Measurements from ENCODE around the gene MLH3.

Gene MLH3

DNA sequence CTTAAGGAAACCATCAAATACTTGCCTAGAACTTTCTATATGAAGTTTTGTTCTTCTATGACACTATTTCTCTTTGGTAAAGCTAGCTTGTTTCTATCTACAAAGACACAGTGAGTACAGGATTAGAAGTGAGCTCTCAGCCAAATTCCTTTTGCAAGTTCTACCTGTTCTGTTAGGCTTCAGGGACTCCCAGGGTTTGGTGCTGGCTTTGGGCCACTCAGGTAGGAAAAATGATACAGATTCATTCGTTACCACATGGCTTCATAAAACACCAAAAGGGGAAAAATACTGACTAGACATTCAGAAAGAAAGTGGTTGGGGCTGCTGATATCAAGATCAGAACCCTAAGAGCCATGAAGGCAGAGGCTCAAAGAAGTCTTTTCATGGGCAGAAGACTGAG is 32.0 kb upstream of the MLH3 start:
- CTCF ChIA-PET, result interaction anchor here (0.6 to 2.1 kb wide), 5 partner anchors 129 to 321 kb away, joined by 3 to 11 read pairs (median 3); no protein-coding TSS in a partner anchor
- TF ChIP-seq, protein P1, sequence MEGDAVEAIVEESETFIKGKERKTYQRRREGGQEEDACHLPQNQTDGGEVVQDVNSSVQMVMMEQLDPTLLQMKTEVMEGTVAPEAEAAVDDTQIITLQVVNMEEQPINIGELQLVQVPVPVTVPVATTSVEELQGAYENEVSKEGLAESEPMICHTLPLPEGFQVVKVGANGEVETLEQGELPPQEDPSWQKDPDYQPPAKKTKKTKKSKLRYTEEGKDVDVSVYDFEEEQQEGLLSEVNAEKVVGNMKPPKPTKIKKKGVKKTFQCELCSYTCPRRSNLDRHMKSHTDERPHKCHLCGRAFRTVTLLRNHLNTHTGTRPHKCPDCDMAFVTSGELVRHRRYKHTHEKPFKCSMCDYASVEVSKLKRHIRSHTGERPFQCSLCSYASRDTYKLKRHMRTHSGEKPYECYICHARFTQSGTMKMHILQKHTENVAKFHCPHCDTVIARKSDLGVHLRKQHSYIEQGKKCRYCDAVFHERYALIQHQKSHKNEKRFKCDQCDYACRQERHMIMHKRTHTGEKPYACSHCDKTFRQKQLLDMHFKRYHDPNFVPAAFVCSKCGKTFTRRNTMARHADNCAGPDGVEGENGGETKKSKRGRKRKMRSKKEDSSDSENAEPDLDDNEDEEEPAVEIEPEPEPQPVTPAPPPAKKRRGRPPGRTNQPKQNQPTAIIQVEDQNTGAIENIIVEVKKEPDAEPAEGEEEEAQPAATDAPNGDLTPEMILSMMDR (IDR thresholded peaks at IDR 0.05; ENCODE audit: control extremely low read depth, extremely low read depth, low read depth, missing control alignments), result no peak
- POLR2A ChIA-PET, result no interaction called here
- DNase-seq (ENCODE audit: extremely low spot score), result no peak

DNA sequence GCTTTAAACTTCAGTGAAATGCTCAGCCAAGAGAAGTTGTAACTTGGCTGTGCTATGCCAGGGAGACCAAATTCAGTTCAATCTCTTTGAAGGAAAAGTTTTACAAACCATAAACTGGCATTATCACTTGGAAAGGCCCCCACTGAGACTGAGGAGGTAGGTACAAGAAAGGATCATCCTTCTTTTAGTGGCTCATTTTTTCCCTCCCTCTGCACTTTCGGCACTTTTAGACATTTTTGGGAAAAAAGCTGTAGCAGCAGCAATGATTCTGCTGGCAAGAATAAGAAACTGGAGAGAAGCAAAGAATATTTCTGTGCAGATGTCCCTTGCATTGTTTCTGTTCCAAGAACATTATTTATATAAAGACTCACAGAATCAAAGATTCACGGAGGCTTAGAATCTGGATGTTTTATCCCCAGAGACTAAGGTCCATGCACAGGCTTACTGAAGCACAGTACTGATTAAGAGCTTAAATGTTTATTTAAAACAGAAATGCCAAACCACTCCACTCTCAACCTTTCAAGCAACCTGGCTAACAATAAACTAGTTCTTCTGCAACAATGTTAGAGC is 30.5 kb upstream of the MLH3 start:
- no peak for DNase-seq (ENCODE audit: extremely low spot score)
- TF ChIP-seq, protein P1 (IDR thresholded peaks at IDR 0.05; ENCODE audit: control extremely low read depth, extremely low read depth, low read depth, missing control alignments), result no peak
- ChIA-PET POLR2A (no interaction called here), CTCF (interaction anchor here (1.0 to 1.2 kb wide), 3 partner anchors 11 to 175 kb away, joined by 3 read pairs; no protein-coding TSS in a partner anchor)

DNA sequence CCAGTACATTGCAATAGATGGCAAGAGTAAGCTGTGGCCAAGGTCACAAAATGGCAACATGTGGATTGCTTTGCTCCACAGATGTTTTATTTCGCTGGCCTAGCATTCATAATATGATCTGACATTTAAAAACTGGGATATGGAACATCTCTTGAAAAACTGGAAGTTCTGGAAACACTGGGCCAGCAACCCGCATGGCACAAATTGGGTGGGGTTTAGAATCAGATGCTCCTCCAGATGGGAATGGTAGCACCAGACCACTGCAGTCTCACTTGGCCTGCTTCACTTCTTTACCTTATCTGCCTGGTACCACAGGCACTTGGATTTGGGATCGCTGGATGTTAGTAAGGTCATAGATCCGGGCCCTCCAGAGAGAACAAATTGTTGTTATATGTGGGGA is 28.3 kb upstream of the MLH3 start:
- ChIA-PET CTCF (interaction anchor here (0.6 to 4.2 kb wide), 2 partner anchors 9 to 135 kb away, joined by 3 to 23 read pairs; no protein-coding TSS in a partner anchor), POLR2A (no interaction called here)
- TF ChIP-seq, protein P1 (IDR thresholded peaks at IDR 0.05; ENCODE audit: control extremely low read depth, extremely low read depth, low read depth, missing control alignments), result no peak
- DNase-seq (ENCODE audit: extremely low spot score), result no peak

DNA sequence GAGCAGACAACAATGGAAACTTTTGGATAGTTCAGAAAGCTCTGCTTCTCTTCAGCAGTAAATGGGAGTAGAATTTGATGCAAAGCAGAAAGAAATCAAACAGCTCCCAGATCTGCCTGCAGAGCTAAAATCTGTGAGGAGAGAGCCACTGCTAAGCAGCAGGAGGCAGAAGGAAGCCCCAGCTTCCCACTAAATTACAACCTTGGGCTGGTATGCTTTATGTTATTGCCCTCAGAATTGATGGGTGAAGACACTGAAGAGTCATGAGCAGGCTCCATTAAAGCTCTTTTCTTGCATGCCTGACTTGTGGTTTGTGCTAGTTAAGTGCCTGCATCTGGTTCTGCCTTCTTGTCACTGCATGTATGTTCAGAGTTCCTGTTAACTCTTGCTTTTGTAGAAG is 26.5 kb upstream of the MLH3 start:
- CTCF ChIA-PET, result interaction anchor here (1.1 to 4.2 kb wide), 3 partner anchors 9 to 14 kb away, joined by 3 to 23 read pairs (median 3); no protein-coding TSS in a partner anchor
- POLR2A ChIA-PET, result no interaction called here
- DNase-seq (ENCODE audit: extremely low spot score), result no peak
- TF ChIP-seq, protein P1 (IDR thresholded peaks at IDR 0.05; ENCODE audit: control extremely low read depth, extremely low read depth, low read depth, missing control alignments), result no peak

DNA sequence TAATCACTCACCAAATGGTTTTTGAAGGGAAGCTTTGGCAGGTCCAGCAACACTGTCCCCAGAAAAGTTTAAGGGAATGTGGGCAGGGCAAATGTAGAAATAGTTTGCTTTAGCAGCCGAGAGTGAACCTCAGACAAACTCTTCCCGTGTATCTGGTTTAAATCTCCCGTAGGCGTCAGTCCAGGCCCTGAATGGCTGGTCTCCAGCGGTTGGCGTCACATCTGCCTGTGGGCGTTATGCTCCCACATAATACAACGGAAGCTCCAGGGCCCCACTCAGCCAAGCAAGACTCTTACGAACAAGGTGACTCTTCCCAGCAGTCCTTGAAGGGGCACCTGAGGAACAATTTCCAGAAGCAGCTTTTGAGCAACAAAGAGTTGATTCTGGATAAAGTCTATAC is 19.1 kb upstream of the MLH3 start:
- POLR2A ChIA-PET, result interaction anchor here (0.5 kb wide), 1 partner anchor 29 kb away, joined by 3 read pairs; no protein-coding TSS in a partner anchor
- TF ChIP-seq, protein P1 (IDR thresholded peaks at IDR 0.05; ENCODE audit: control extremely low read depth, extremely low read depth, low read depth, missing control alignments), result no peak
- no peak for DNase-seq (ENCODE audit: extremely low spot score)
- CTCF ChIA-PET, result interaction anchor here (0.9 to 3.6 kb wide), 4 partner anchors 12 to 209 kb away, joined by 3 to 12 read pairs (median 4); no protein-coding TSS in a partner anchor

DNA sequence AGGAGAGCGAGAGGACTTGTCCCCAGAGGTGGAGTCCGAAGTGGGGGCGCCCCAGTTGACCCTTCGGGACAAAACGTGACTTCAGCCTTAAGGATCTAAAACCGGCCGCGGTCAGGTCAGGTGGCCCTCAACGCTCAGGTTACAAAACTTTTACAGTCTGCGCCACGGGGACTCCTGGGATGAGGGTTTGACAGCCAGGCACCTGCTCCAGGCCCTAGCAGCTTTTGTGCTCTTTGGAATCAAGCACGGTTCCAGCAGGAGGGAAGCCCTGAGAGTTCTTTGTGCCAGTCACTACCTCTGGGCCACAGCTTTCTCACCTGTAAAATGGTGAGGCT is 18.5 kb upstream of the MLH3 start:
- TF ChIP-seq, protein P1 (IDR thresholded peaks at IDR 0.05; ENCODE audit: control extremely low read depth, extremely low read depth, low read depth, missing control alignments), result no peak
- no peak for DNase-seq (ENCODE audit: extremely low spot score)
- POLR2A ChIA-PET, result no interaction called here
- CTCF ChIA-PET, result interaction anchor here (0.9 to 3.6 kb wide), 3 partner anchors 12 to 164 kb away, joined by 3 to 12 read pairs (median 5); no protein-coding TSS in a partner anchor
